A172 (cell line): ENCODE measurements around the gene FZD10. TPM values are rescaled to one million over a fixed set of nuclear protein-coding genes. Genes with fewer than 3 reads are reported as not detected.

Experiments
- DNase-seq: peaks from one replicate; pipeline ENCODE4 v3.0.0-alpha.2; 2015; ENCODE audit warnings: low spot score
- total RNA-seq: library from RNA; depleted of rRNA; stranded (reverse); fragments of >200 nt; shearing (Covaris generic); gene quantifications from 2 replicates; pipeline ENCODE4 v1.2.3, GENCODE V29; 2014

FZD10 gene
- total RNA-seq, 1 experiment from 2014 or later = not detected

DNA sequence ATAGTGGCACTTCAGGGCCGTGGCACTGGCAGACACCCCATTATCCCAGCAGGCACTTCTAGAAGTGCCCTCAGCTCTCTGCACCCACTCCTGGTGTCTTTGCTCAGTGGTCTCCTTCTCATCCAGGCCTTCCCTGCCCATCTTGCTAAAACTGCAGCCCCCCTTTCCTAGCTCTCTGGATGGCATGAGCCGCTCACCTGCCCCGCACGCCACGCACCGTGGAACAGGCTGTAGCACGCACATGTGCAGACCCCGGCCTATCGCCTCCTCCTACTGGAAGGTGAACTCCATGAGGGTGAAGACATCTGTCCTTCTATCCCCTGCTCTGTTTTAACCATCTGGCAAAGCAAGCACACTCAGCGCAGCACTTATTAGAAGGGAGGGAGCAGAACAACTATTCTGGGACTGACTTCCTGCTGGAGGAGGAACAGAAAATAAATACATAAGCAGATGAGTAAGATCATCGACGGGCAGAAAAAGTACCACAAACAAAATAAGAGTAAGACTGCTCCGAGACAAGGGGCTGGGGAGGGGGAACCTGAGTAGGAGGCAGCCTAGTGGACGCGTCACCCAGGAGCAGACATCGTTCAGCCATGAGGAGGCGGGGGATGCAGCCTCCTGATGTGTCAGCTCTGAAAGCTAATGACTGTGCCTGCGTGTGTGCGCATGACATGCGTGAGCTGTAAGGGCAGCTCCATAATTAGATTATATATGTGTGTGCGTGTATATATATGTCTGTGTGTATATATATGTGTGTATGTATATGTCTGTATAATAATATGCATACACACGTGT is 7.8 kb upstream of the FZD10 start:
- no peak for DNase-seq

DNA sequence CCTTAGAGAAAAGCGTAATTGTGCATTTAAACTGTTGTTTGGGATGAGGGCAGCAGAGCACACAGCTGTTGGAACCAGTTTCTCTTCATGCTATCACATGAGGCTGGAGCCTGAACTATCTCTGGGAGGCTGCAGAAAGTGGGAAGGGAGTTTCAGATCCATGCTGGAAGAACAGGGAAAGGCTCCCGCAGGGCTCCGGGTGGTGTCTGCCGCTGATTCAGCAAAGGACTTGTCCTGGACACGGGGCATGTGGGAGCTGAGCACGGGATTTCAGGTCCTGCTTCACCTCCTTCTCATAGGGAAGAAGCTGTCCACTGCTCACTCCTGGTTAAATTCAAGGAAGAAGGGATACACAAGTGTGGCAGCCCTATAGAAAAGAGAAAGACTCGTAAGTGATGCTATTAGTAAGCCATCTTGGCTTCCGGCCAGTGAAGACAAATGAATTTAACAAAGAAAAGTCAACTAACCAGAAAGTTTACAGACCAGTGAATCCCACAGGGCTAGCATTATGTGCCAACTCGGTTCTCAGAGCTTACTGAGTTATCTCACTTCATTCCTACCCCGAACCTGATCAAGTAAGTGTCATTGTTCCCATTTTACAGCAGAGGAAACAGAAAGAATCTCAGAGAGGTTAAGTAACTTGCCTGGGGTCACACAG is 6.7 kb upstream of the FZD10 start:
- DNase-seq = no peak

DNA sequence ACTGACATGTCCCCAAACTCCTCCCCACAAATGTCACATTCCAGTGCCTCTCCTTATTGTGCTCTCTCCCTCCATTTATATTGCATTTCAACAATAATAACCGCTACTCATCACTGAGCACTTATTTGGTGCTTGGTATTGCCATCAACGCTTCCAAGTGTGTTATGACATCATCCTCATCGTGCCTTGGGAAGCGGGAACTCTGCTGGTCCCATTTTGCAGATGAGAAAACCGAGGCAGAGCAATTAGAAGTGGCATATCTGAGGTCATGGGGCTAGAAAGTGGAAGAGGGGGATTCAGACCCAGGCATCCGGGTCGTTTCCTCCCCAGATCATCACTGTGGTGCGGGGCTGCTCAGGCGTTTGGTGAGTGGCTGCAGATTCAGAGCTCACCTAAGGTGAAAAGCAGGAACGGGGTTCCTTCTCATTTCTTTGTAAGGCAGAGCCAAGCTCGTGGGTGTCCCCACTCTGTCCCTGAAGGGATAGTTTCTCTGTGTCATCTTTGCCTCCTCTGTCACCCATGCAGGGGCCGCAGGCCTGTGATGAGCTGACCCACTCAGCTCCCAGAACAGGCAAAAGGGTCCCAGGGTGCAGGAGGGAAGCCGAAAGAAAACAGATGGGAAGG is 5.5 kb upstream of the FZD10 start:
- no peak for DNase-seq

DNA sequence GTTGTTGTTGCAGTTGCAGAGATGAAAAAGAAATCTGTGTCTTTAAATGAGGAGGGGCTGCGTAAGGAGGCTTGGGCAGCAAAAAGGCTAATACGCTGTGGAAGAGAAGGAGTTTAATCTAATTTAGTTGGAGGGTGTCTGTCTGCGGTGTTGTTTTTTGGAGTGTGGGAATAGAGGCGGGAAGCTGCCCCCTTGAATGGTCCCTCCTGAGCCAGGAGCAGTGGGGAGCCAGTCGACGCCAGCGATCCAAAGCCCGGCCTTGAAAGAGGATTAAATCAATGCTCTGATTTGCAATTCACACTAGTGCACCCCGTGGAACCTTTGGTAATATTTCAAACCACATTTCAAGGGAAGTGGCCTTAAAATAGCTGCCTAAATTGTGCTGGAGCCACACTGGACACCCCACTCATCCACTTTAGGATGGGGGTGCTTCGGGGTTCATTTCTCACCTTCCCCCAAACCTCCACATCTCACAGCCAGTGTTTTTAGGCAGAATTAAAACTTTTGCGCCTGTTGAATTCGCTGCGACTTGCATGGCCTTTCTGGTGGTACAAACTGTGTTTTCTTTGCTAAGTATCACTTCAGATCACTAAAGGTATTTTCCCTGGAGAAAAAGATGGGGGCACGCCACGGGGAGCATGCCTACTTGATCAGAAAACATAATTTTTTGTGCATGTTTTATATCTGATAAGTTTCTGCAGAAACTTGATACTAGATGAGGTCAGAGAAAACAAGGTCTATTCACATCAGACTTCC is 4.1 kb upstream of the FZD10 start:
- DNase-seq = no peak

DNA sequence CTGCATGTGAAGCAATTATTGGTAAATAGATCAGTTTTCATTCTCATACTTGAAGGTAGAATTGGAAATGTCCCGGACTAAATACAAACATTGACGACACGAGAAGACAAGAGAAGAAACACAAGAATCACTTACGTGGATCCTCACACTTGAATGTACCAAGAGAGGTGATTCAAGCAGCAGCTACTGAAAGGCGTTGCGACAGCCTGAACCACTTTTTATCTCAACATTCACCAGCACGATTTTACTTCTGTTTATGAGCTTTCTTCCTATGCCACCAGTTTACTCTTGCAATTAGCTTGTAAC is 3.6 kb upstream of the FZD10 start:
- no peak for DNase-seq

DNA sequence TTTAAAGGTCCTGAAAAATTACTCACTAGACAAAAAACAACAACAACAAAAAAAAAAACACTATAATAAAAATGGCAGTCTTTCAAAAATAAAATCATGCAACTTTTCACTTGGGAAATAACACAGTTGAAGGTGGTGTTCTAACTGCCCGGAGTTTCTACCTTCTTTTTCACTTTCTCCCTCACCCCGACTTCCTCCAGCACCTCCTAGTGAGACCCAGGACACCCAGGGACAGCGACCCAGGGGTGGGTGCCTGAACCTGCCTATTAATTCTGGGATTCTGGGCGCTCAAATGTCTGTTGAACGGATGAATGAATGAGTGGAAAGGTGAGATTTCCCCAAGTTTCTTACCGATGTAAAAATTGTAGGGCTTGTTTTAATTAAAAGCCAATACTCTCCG is 2.0 kb upstream of the FZD10 start:
- DNase-seq = no peak

DNA sequence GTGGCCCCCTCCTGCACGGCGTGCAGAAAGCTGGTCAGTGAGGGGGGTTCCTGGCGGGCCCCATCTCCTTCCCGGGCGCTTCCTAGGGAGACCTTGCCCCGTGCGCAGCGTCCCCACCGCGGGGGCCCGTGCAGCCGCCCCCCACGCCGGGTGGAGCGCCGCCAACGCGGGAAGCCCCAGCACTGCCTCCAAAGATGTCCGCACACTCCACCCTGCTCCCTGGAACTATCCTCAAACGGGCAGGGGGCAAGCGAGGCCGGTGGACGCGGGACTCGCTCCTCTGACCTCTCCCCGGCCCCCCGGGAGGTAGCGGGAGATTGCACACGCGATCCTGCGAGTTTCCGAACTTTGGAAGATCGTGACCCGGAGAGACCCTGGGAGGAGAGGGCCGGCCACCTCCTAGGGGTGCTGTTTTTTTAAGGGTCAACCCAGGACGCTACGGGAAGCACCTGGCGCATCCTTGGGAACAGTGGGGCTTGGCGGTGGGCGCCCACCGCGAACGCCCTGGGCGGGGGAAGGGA is 1.5 kb upstream of the FZD10 start:
- no peak for DNase-seq

DNA sequence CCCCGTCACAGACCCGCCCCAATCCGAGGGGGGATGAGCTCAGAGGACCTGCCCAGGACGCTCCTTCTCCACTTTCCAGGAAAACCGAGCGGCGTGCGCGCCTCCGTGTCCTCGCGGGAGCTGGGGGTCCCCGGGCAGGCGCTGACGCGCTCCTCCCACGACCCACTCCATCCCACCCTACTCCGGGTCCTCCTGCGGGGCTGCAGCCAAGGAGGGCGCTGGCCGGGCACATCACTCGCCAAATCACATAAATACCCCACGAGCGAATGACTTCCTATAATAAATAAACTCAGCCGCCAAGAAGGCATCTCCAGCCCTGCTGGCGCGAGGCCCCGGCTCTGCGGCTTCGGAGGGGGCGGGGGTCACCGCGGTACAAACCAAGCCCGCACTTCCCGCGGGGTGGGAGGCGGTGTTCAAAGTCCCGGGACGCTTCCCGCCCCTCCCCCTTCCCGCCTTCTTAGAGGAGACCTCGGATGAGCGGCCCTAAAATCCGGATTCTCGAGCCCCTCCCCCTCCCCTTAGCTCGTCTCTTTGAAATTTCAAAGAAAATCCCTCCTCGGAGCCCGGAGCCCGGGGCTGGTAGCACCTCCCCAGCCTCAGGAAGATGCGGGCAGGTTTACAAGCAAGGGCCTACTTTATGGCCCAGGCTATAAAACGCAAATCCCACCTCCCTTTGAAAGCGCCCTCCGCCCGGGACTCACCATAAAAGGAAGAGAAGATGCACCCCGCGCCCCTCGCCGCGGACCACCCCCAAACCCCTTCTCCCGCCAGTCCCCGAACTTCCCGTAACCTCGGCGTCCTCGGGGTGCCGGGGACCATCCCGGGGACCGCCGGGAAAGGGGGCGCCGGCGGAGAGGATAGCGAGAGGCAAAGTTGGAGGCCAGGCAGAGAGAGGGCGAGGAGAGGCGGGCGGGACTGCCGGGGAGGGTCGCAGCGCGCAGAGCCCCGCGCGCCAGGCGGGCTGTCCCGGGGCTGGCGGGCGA is 712 bp upstream of the FZD10 start:
- DNase-seq = no peak

DNA sequence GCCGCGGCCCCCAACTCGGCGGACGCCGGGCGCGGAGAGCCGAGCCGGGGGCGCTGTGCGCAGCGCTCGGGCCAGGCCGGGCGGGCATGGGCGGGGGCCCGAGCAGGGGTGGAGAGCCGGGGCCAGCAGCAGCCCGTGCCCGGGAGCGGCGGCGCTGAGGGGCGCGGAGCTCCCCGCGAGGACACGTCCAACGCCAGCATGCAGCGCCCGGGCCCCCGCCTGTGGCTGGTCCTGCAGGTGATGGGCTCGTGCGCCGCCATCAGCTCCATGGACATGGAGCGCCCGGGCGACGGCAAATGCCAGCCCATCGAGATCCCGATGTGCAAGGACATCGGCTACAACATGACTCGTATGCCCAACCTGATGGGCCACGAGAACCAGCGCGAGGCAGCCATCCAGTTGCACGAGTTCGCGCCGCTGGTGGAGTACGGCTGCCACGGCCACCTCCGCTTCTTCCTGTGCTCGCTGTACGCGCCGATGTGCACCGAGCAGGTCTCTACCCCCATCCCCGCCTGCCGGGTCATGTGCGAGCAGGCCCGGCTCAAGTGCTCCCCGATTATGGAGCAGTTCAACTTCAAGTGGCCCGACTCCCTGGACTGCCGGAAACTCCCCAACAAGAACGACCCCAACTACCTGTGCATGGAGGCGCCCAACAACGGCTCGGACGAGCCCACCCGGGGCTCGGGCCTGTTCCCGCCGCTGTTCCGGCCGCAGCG is 639 bp downstream of the FZD10 start:
- DNase-seq = no peak

DNA sequence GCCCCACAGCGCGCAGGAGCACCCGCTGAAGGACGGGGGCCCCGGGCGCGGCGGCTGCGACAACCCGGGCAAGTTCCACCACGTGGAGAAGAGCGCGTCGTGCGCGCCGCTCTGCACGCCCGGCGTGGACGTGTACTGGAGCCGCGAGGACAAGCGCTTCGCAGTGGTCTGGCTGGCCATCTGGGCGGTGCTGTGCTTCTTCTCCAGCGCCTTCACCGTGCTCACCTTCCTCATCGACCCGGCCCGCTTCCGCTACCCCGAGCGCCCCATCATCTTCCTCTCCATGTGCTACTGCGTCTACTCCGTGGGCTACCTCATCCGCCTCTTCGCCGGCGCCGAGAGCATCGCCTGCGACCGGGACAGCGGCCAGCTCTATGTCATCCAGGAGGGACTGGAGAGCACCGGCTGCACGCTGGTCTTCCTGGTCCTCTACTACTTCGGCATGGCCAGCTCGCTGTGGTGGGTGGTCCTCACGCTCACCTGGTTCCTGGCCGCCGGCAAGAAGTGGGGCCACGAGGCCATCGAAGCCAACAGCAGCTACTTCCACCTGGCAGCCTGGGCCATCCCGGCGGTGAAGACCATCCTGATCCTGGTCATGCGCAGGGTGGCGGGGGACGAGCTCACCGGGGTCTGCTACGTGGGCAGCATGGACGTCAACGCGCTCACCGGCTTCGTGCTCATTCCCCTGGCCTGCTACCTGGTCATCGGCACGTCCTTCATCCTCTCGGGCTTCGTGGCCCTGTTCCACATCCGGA is 1.4 kb downstream of the FZD10 start:
- no peak for DNase-seq

DNA sequence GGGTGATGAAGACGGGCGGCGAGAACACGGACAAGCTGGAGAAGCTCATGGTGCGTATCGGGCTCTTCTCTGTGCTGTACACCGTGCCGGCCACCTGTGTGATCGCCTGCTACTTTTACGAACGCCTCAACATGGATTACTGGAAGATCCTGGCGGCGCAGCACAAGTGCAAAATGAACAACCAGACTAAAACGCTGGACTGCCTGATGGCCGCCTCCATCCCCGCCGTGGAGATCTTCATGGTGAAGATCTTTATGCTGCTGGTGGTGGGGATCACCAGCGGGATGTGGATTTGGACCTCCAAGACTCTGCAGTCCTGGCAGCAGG is 1.9 kb downstream of the FZD10 start:
- no peak for DNase-seq

DNA sequence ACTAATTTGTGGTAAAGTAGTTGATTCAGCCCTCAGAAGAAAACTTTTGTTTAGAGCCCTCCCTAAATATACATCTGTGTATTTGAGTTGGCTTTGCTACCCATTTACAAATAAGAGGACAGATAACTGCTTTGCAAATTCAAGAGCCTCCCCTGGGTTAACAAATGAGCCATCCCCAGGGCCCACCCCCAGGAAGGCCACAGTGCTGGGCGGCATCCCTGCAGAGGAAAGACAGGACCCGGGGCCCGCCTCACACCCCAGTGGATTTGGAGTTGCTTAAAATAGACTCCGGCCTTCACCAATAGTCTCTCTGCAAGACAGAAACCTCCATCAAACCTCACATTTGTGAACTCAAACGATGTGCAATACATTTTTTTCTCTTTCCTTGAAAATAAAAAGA is 2.7 kb downstream of the FZD10 start:
- DNase-seq = no peak

DNA sequence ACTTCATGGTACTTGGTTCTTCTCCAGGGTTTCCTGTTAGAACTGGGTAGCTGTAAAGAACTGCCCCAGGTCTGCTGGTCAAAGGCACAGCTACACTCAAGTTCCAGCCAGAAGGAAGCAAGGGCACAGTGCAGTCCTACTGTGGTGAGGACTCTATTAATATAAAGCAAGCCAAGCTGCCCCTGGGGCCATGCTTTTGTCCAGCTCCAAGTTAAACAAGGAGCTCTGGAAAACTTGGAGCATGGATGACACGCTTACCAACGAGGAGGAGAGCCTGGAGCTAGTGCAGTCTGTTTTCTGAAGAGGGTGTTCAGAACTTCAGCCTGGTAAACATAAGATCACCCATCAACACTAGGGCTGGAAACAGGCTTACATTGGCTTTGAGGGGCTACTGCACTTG is 4.0 kb downstream of the FZD10 start:
- no peak for DNase-seq

DNA sequence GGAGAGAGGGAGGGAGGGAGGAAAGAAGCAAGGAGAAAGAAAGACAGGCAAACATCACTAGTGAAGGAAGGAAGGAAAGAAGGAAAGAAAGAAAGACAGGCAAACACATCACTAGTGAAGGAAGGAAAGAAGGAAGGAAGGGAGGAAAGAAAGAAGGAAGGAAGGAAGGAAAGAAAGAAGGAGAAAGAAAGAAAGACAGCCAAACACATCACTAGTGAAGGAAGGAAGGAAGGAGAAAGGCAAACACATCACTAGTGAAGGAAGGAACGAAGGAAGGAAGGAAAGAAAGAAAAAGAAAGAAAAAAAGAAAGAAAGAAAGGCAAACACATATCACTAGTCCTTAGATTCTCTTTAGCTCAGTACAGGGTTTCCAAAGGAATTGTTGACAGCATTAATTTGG is 5.3 kb downstream of the FZD10 start:
- DNase-seq = no peak

DNA sequence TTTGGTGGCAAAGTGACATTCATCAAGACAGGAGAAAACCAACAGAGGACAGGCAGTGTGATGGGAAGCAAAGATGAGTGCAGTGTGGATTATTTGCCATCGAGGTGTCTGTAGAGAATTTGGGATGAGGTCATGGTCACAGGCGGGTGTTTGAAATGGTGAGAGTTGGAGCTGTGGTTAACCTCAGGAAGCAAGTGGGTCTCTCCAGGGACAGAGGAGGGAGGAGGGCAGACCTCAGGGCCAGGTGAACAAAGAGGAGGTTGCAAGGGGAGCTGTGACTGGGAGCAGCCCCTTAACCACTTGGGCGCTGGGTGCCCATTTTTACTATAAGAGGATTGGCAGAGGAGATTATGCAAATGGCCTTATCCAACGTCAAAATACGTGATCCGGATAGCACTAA is 7.0 kb downstream of the FZD10 start:
- DNase-seq = no peak

DNA sequence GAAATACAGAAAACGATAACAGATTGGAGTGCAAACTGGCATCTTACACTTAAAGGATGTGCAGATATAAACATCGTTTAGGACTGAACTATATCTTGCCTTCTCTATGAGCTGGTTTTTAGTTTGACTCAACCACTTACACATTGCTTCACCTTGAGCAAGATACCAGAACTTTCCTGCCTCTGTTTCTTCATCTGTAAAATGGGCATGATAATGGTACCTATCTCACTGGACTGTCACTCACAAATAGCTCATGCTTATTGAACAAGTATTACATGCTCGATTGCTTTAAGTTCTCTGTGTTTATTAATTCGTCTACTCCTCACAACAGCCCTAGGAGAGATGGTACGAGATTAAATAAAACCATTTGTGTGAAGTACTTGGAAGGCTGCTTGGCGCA is 7.7 kb downstream of the FZD10 start:
- no peak for DNase-seq

DNA sequence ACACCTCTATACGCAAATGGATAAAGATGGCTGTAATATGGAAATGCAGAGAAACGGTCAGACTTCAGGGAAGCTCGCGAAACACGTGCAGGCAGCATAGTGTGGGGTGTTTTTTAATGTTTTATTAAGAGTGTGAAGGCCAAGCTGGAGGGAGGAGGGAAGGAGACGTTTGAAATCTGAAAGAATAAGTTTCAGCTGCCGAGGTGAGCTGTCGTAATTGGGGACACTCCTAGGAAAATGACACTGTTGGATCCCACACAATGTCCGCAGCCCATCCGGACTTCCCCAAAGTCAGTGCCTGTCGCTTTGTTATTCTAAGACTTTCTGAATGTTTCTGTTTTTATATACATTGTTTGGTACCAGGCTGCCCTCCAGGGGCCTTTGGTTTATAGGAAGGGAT is 8.3 kb downstream of the FZD10 start:
- DNase-seq = no peak

DNA sequence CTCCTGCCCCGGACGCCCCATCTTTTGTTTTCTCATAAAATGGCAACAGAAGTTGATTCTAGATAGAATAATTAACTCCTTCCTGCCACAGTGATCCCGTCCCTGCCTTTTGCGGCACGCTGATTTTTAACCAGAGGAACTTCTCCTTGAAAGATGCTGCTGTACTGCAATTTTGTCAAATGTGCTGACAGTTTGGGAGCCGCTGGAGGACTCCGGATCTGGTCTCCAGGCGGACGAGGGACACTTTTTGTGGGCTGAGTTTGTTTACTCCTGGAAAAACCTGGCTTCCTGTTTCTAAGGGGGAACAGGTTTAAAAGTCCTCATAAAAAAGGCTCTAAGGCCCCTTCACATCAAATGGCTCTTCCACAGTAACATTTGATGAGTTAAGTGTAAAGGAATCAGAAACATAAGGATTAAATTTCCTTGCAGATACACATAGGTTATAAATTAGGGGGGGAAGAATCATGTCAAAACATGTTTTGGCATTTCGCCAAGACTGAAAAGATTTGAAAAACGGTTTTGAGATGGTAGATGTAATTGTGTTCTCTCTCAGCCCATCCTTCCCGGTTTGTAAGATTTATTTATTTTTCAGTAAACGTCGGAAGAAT is 15.5 kb downstream of the FZD10 start:
- DNase-seq = no peak

DNA sequence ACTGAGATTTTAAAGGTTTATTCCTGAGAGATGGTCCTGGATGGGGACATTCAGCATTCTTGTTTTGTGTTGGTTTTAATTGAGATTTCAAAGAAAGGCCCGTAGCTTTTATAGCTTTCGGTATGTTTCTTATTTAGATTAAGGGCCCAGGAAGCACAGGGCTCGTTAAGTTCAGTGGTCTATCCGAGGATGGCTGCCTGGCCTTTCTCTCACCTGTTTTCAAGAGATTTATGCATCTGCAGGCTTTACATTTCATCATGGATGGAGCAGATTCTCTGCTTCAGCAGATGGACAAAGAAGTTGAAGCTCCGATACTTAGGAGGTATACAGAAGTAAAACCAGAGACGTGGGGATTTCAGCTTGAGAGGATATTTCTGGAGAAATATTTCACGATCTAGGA is 16.0 kb downstream of the FZD10 start:
- no peak for DNase-seq

DNA sequence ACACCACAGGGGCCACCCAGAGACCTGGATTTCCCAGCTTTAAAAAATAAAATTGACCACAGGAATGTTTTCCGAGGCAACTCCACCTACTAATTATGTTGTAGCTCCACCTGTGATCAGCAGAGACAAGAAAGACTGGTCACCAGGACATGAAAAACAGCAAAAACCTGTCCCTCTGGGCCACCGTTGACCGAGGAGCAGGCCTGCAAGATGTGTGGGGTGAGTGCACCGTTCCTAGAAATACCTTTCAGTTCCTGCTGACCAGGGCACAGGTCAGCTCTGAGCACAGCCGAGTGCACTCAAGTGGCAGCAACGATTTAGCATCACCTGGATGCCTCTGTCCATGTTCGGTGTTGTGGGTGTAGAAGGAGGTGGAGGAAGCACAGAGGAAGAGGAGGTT is 16.9 kb downstream of the FZD10 start:
- DNase-seq = no peak
